Vagina (tissue), 2 donors: ENCODE results near the gene RPL22. TPM values are rescaled to one million over a fixed set of nuclear protein-coding genes. Genes with fewer than 3 reads are reported as not detected.

Experiments
- DNase-seq, 2 donors: peaks; one replicate each; pipeline ENCODE4 v3.0.0-alpha.2; 2017; ENCODE audit errors: extremely low spot score in 2 of 2
- H3K27ac ChIP-seq: fragments of 200-600 bp; sonication (generic); one replicate; pipeline ENCODE4 v1.5.1; 2019
- H3K27me3 ChIP-seq: fragments of 200-600 bp; sonication (generic); one replicate; pipeline ENCODE4 v1.5.1; 2019
- H3K36me3 ChIP-seq, 2 donors: fragments of 200-600 bp; sonication (generic); one replicate each; pipeline ENCODE4 v1.5.1; 2017 to 2019
- H3K4me1 ChIP-seq: fragments of 200-600 bp; sonication (generic); one replicate; pipeline ENCODE4 v1.5.1; 2019
- H3K4me3 ChIP-seq, 2 donors: fragments of 200-600 bp; sonication (generic); 1 replicate in 1 of 2; 2 replicates in 1 of 2; pipeline ENCODE4 v1.5.1; 2016 to 2019
- H3K9me3 ChIP-seq: fragments of 200-600 bp; sonication (generic); one replicate; pipeline ENCODE4 v1.5.1; 2019
- POLR2A ChIP-seq, 2 donors: fragments of 450-650 bp; IDR thresholded peaks; one replicate each; pipeline ENCODE4 v1.6.1; 2017; ENCODE audit warnings: antibody characterized with exemption in 2 of 2, mild to moderate bottlenecking in 2 of 2, moderate library complexity in 2 of 2
- POLR2AphosphoS5 ChIP-seq, 2 donors: sonication (generic); formaldehyde crosslinking; IDR thresholded peaks; one replicate each; pipeline ENCODE4 v1.9.0; 2017; ENCODE audit warnings: antibody characterized with exemption in 2 of 2, mild to moderate bottlenecking in 2 of 2, low read depth in 1 of 2; ENCODE audit not compliant: insufficient read depth in 1 of 2
- intact Hi-C: fragments of 100-400 bp; cut with DNase I; formaldehyde crosslinking; loops from one replicate; pipeline ENCODE4 v1.15.1; 2023
- total RNA-seq: library from RNA; depleted of rRNA; stranded (reverse); fragments of >200 nt; gene quantifications from one replicate; pipeline ENCODE4 v1.2.3, GENCODE V29; 2016
- TF ChIP-seq, protein P1 (sequence below), 3 experiments: fragments of 450-650 bp in 2 of 3; fragments of 200-600 bp in 1 of 3; sonication (generic) in 1 of 3; IDR thresholded peaks; one replicate each; pipeline ENCODE4 v1.5.1; 2017 to 2019; ENCODE audit warnings: antibody characterized with exemption in 3 of 3, mild to moderate bottlenecking in 2 of 3, moderate library complexity in 2 of 3

Gene RPL22
- total RNA-seq, 1 donor from 2014 or later = 154 TPM

GRCh38 chr1:6140413-6140812, 59.0 kb downstream of the RPL22 start:
- no peak for DNase-seq
- no peaks in the 10 kb centered on the region for H3K27me3 ChIP-seq
- H3K36me3 ChIP-seq = no peaks in the 10 kb centered on the region
- H3K4me3 ChIP-seq = no peak overlapping the region
- no peaks in the 10 kb centered on the region for H3K9me3 ChIP-seq
- H3K4me1 ChIP-seq = no peaks in the 10 kb centered on the region
- no peak for TF ChIP-seq POLR2AphosphoS5 (IDR thresholded peaks at IDR 0.05; ENCODE audit: insufficient read depth in 1 of 2, low read depth in 1 of 2)
- TF ChIP-seq, protein P1, sequence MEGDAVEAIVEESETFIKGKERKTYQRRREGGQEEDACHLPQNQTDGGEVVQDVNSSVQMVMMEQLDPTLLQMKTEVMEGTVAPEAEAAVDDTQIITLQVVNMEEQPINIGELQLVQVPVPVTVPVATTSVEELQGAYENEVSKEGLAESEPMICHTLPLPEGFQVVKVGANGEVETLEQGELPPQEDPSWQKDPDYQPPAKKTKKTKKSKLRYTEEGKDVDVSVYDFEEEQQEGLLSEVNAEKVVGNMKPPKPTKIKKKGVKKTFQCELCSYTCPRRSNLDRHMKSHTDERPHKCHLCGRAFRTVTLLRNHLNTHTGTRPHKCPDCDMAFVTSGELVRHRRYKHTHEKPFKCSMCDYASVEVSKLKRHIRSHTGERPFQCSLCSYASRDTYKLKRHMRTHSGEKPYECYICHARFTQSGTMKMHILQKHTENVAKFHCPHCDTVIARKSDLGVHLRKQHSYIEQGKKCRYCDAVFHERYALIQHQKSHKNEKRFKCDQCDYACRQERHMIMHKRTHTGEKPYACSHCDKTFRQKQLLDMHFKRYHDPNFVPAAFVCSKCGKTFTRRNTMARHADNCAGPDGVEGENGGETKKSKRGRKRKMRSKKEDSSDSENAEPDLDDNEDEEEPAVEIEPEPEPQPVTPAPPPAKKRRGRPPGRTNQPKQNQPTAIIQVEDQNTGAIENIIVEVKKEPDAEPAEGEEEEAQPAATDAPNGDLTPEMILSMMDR (IDR thresholded peaks at IDR 0.05) = no peak
- no peak for TF ChIP-seq POLR2A (IDR thresholded peaks at IDR 0.05)
- no peak overlapping the region for H3K27ac ChIP-seq
- intact Hi-C loops = no loop called here

DNA sequence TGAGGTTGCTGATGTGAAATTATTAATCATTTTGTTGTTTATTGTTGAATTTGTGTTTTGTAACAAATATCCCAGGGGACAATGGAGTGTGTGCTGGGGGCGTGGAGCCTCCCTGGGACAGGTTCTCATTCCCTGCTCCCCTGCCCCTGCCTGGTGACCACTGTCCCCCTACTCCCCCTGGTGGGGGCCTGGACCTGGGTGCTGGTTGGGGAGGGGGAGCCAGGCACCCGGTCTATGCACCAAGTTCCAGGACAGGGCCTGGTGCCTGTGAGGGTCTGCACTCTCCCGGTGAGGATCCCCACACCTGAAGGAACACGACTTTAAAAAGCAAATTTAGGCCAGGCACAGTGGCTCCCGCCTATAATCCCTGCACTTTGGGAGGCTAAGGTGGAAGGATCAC, 61.6 kb downstream of the RPL22 start:
- TF ChIP-seq, protein P1 (IDR thresholded peaks at IDR 0.05) = no peak
- TF ChIP-seq POLR2A (IDR thresholded peaks at IDR 0.05) = no peak
- DNase-seq = no peak
- intact Hi-C loops = no loop called here

GRCh38 chr1:6136516-6137220, 62.7 kb downstream of the RPL22 start:
- no peak for TF ChIP-seq POLR2A (IDR thresholded peaks at IDR 0.05)
- no peak for TF ChIP-seq POLR2AphosphoS5 (IDR thresholded peaks at IDR 0.05; ENCODE audit: insufficient read depth in 1 of 2, low read depth in 1 of 2)
- TF ChIP-seq, protein P1 (IDR thresholded peaks at IDR 0.05) = no peak
- H3K9me3 ChIP-seq = no peaks in the 10 kb centered on the region
- H3K27me3 ChIP-seq = no peaks in the 10 kb centered on the region
- DNase-seq = no peak
- H3K36me3 ChIP-seq = no peaks in the 10 kb centered on the region
- H3K4me3 ChIP-seq = no peak overlapping the region
- no peaks in the 10 kb centered on the region for H3K4me1 ChIP-seq
- H3K27ac ChIP-seq = no peak overlapping the region
- intact Hi-C loops = no loop called here

More for the DNA sequence above, 61.6 kb downstream of the RPL22 start:
- H3K9me3 ChIP-seq = no peaks in the 10 kb centered on the region
- H3K27me3 ChIP-seq = no peaks in the 10 kb centered on the region
- H3K4me1 ChIP-seq = no peaks in the 10 kb centered on the region
- no peak overlapping the region for H3K27ac ChIP-seq
- H3K4me3 ChIP-seq = no peak overlapping the region
- H3K36me3 ChIP-seq = no peaks in the 10 kb centered on the region

Other genes with a start within 250 kb of the RPL22 start
- 11.3 TPM for gene NPHP4, start 207.2 kb downstream of the RPL22 start, total RNA-seq
- 8.8 TPM for gene KCNAB2, start 153.7 kb downstream of the RPL22 start, total RNA-seq
- 2.0 TPM for gene CHD5, start 19.3 kb downstream of the RPL22 start, total RNA-seq
- 19.4 TPM for gene RNF207, start 6.5 kb upstream of the RPL22 start, total RNA-seq
- gene ICMT, start 36.4 kb upstream of the RPL22 start, total RNA-seq = 43.2 TPM
- gene HES3, start 44.6 kb upstream of the RPL22 start, total RNA-seq = not detected
- gene GPR153, start 61.5 kb upstream of the RPL22 start, total RNA-seq = 11.5 TPM
- 38.8 TPM for gene ACOT7, start 194.2 kb upstream of the RPL22 start, total RNA-seq
- 44.7 TPM for gene HES2, start 220.3 kb upstream of the RPL22 start, total RNA-seq
- gene ESPN, start 225.2 kb upstream of the RPL22 start, total RNA-seq = 77.1 TPM